HCT116 (cell line): Measurements from ENCODE around the gene SPSB4.

Experiments used
- CEBPB ChIP-seq: IDR thresholded peaks from 2 replicates; pipeline ENCODE4 v1.6.1; 2012; ENCODE audit warnings: low read depth
- EZH2phosphoT487 ChIP-seq: fragments of 200-600 bp; IDR thresholded peaks from 2 replicates; pipeline ENCODE4 v1.6.1; 2018; ENCODE audit warnings: antibody characterized with exemption, borderline replicate concordance
- JUND ChIP-seq: IDR thresholded peaks from 2 replicates; pipeline ENCODE4 v1.6.1; 2012
- POLR2A ChIP-seq: IDR thresholded peaks from 2 replicates; pipeline ENCODE4 v1.7.0; 2011; ENCODE audit warnings: borderline replicate concordance; ENCODE audit not compliant: insufficient read depth, insufficient read length; ENCODE audit errors: extremely low read depth
- POLR2AphosphoS5 ChIP-seq: IDR thresholded peaks from 2 replicates; pipeline ENCODE4 v1.6.1; 2011; ENCODE audit warnings: mild to moderate bottlenecking, low read depth, low read length, moderate library complexity
- RAD21 ChIP-seq: IDR thresholded peaks from 2 replicates; pipeline ENCODE4 v1.6.1; 2012; ENCODE audit warnings: low read depth, mild to moderate bottlenecking
- SP1 ChIP-seq: IDR thresholded peaks from 2 replicates; pipeline ENCODE4 v1.6.1; 2012; ENCODE audit warnings: low read depth
- TCF7L2 ChIP-seq: IDR thresholded peaks from 2 replicates; pipeline ENCODE4 v1.7.0; 2011; ENCODE audit warnings: borderline replicate concordance, inconsistent platforms; ENCODE audit not compliant: insufficient read depth, insufficient read length; ENCODE audit errors: extremely low read depth
- YY1 ChIP-seq: IDR thresholded peaks from 2 replicates; pipeline ENCODE4 v1.6.1; 2011; ENCODE audit warnings: low read length, low read depth, moderate library complexity, mild to moderate bottlenecking; ENCODE audit not compliant: insufficient replicate concordance; ENCODE audit errors: extremely low read depth
- TF ChIP-seq, protein P1 (sequence below), 3 experiments: fragments of 200-600 bp in 1 of 3; sonication (generic) in 1 of 3; IDR thresholded peaks in 2 of 3; conservative IDR thresholded peaks in 1 of 3; 2 replicates each; pipeline ENCODE4 v1.5.1; 2012 to 2017; ENCODE audit warnings: low read depth in 2 of 3, low read length in 2 of 3, antibody characterized with exemption in 1 of 3, borderline replicate concordance in 1 of 3, control low read depth in 1 of 3, mild to moderate bottlenecking in 1 of 3, mixed read lengths in 1 of 3, mixed run types in 1 of 3, moderate library complexity in 1 of 3; ENCODE audit not compliant: insufficient read depth in 1 of 3
- TF ChIP-seq, protein P2 (sequence below): IDR thresholded peaks from 2 replicates; pipeline ENCODE4 v1.6.1; 2012
- TF ChIP-seq, protein P3 (sequence below): IDR thresholded peaks from 2 replicates; pipeline ENCODE4 v1.6.1; 2012; ENCODE audit warnings: low read depth
- TF ChIP-seq, protein P4 (sequence below): IDR thresholded peaks from 2 replicates; pipeline ENCODE4 v1.6.1; 2012

- TF ChIP-seq EZH2phosphoT487 (no peak), POLR2A (no peak), TCF7L2 (no peak), SP1 (no peak), YY1 (no peak), RAD21 (no peak), POLR2AphosphoS5 (no peak), CEBPB (no peak), JUND (no peak)
- TF ChIP-seq, protein P1, sequence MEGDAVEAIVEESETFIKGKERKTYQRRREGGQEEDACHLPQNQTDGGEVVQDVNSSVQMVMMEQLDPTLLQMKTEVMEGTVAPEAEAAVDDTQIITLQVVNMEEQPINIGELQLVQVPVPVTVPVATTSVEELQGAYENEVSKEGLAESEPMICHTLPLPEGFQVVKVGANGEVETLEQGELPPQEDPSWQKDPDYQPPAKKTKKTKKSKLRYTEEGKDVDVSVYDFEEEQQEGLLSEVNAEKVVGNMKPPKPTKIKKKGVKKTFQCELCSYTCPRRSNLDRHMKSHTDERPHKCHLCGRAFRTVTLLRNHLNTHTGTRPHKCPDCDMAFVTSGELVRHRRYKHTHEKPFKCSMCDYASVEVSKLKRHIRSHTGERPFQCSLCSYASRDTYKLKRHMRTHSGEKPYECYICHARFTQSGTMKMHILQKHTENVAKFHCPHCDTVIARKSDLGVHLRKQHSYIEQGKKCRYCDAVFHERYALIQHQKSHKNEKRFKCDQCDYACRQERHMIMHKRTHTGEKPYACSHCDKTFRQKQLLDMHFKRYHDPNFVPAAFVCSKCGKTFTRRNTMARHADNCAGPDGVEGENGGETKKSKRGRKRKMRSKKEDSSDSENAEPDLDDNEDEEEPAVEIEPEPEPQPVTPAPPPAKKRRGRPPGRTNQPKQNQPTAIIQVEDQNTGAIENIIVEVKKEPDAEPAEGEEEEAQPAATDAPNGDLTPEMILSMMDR (IDR thresholded peaks at IDR 0.05 in 2 of 3, conservative IDR thresholded peaks at IDR 0.05 in 1 of 3; ENCODE audit: borderline replicate concordance in 1 of 3, insufficient read depth in 1 of 3, low read depth in 2 of 3, low read length in 2 of 3): no peak
- TF ChIP-seq, protein P2, sequence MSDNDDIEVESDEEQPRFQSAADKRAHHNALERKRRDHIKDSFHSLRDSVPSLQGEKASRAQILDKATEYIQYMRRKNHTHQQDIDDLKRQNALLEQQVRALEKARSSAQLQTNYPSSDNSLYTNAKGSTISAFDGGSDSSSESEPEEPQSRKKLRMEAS: no peak
- TF ChIP-seq, protein P3, sequence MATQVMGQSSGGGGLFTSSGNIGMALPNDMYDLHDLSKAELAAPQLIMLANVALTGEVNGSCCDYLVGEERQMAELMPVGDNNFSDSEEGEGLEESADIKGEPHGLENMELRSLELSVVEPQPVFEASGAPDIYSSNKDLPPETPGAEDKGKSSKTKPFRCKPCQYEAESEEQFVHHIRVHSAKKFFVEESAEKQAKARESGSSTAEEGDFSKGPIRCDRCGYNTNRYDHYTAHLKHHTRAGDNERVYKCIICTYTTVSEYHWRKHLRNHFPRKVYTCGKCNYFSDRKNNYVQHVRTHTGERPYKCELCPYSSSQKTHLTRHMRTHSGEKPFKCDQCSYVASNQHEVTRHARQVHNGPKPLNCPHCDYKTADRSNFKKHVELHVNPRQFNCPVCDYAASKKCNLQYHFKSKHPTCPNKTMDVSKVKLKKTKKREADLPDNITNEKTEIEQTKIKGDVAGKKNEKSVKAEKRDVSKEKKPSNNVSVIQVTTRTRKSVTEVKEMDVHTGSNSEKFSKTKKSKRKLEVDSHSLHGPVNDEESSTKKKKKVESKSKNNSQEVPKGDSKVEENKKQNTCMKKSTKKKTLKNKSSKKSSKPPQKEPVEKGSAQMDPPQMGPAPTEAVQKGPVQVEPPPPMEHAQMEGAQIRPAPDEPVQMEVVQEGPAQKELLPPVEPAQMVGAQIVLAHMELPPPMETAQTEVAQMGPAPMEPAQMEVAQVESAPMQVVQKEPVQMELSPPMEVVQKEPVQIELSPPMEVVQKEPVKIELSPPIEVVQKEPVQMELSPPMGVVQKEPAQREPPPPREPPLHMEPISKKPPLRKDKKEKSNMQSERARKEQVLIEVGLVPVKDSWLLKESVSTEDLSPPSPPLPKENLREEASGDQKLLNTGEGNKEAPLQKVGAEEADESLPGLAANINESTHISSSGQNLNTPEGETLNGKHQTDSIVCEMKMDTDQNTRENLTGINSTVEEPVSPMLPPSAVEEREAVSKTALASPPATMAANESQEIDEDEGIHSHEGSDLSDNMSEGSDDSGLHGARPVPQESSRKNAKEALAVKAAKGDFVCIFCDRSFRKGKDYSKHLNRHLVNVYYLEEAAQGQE: no peak
- TF ChIP-seq, protein P4, sequence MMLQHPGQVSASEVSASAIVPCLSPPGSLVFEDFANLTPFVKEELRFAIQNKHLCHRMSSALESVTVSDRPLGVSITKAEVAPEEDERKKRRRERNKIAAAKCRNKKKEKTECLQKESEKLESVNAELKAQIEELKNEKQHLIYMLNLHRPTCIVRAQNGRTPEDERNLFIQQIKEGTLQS: no peak
Measured at GRCh38 chr3:141096164-141096563, 45.0 kb downstream of the SPSB4 start.
